IPS DF 6.9 (cell line): ENCODE data around the gene KIZ.

Source experiments
- DNase-seq: peaks from one replicate; pipeline ENCODE4 v3.0.0-alpha.2; 2013; ENCODE audit warnings: low read depth, low spot score
- H3K27ac ChIP-seq: one replicate; pipeline ENCODE4 v1.5.1; 2013; ENCODE audit warnings: low read length, control low read depth
- H3K27me3 ChIP-seq: 2 replicates; pipeline ENCODE4 v1.6.1; 2013; ENCODE audit warnings: mild to moderate bottlenecking, low read length; ENCODE audit not compliant: control insufficient read depth, insufficient read depth
- H3K36me3 ChIP-seq: 2 replicates; pipeline ENCODE4 v1.6.1; 2013; ENCODE audit warnings: low read length; ENCODE audit not compliant: control insufficient read depth, insufficient read depth
- H3K4me1 ChIP-seq: 2 replicates; pipeline ENCODE4 v1.6.1; 2013; ENCODE audit warnings: low read length; ENCODE audit not compliant: control insufficient read depth, insufficient read depth
- H3K4me3 ChIP-seq: 2 replicates; pipeline ENCODE4 v1.5.1; 2013; ENCODE audit warnings: mild to moderate bottlenecking, low read length
- H3K9me3 ChIP-seq: 2 replicates; pipeline ENCODE4 v1.6.1; 2013; ENCODE audit warnings: low read length, inconsistent platforms; ENCODE audit not compliant: control insufficient read depth, insufficient read depth
- WGBS: extraction: QIAGEN DNeasy Blood & Tissue Kit; methylation state at CpG from one replicate; pipeline ENCODE4 v1.1.7; 2013; ENCODE audit warnings: mixed read lengths, missing lambda C conversion rate; ENCODE audit not compliant: insufficient read length, insufficient coverage; 5-methylcytosine and 5-hydroxymethylcytosine counted together

KIZ gene

DNA sequence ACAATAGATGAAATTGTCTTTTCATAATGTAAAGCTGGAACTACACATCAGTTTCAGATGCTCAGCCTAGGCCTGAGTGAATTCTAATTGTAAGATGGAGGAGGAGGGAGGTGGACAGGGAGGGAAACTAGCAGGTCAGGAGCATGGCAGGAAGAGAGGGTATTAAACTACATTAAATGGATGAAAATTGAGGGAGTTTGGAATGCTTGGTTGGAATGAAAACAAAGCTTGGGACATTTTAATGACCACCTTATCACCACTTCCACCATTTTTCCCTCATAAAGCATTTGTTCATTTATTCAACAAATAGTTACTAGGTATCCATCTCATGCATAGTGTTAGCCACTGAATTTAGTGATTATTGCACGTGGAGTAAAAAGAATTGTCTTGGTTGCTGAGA, 65.0 kb downstream of the KIZ start:
- WGBS = no CpG with 5 or more reads among the region's 1 CpG
- Histone ChIP-seq H3K36me3 (no peaks in the 10 kb centered on the region), H3K4me3 (no peak overlapping the region), H3K4me1 (0 out of 2 replicates have a peak, but pooled peaks cover 1% of the 10 kb centered on the region), H3K9me3 (no peaks in the 10 kb centered on the region), H3K27me3 (no peaks in the 10 kb centered on the region), H3K27ac (no peak overlapping the region)
- no peak for DNase-seq

- peak; percentile 70 for DNase-seq
- no CpG with 5 or more reads among the region's 5 CpGs for WGBS
- H3K27ac ChIP-seq = no peak overlapping the region
- H3K9me3 ChIP-seq = no peaks in the 10 kb centered on the region
- 0 out of 2 replicates have a peak, but pooled peaks cover 1% of the 10 kb centered on the region for H3K4me1 ChIP-seq
- no peaks in the 10 kb centered on the region for H3K27me3 ChIP-seq
- no peak overlapping the region for H3K4me3 ChIP-seq
- no peaks in the 10 kb centered on the region for H3K36me3 ChIP-seq
These were observed 66.0 kb downstream of the KIZ start for GRCh38 chr20:21191839-21192238.

DNA sequence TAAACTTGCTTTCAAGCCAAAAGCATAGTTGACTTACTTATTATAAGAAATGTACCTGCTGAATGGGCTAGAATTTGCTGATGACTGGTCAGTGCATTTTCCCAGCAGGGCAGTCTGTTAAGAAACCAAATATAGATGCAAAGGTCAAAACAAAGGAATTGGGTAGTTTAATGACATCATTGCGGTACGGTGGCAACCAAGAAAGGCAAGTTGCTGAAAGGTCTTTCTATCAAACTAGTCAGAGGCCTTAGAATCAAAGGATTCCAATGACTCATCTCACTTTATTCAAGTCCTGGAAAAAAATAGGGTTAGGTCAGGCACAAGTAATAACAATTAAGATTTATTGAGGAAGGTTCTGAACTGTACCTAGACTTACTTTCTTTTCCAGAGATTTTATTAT, 76.4 kb downstream of the KIZ start:
- H3K27me3 ChIP-seq = no peaks in the 10 kb centered on the region
- DNase-seq = no peak
- H3K36me3 ChIP-seq = no peaks in the 10 kb centered on the region
- no CpG with 5 or more reads among the region's 2 CpGs for WGBS
- no peaks in the 10 kb centered on the region for H3K9me3 ChIP-seq
- no peak overlapping the region for H3K4me3 ChIP-seq
- H3K4me1 ChIP-seq = no peaks in the 10 kb centered on the region
- H3K27ac ChIP-seq = no peak overlapping the region

DNA sequence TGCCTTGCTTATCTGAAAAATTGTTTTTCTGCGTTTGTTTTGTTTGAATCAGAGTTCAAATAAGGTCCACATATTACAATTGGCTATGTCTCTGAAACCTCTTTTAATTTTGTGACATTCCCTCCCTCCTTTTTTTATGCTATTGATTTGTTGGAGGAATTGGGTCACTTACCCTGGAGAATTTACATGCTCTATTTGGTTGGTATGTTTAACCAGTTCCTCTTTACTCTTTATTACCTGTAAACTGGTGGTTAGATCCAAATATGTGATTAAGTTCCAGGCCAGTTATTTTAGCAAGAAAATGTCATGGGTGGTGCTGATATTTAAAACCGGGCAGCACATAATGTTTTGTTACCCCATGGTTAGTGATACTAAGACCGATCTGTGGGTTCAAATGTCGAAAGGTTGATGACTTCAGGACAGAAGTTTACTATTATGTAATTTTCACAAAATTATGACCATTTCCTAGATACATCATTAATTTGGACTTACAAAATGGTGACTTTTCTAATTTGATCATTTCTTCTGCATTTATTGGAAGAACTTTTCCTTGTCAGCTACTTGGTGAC, 77.3 kb downstream of the KIZ start:
- Histone ChIP-seq H3K9me3 (no peaks in the 10 kb centered on the region), H3K27me3 (no peaks in the 10 kb centered on the region), H3K27ac (no peak overlapping the region), H3K36me3 (no peaks in the 10 kb centered on the region), H3K4me1 (no peaks in the 10 kb centered on the region), H3K4me3 (no peak overlapping the region)
- no peak for DNase-seq
- no CpG with 5 or more reads among the region's 4 CpGs for WGBS

GRCh38 chr20:21206584-21206983, 80.7 kb downstream of the KIZ start:
- WGBS = no CpG with 5 or more reads among the region's 3 CpGs
- Histone ChIP-seq H3K27me3 (no peaks in the 10 kb centered on the region), H3K27ac (no peak overlapping the region), H3K36me3 (no peaks in the 10 kb centered on the region), H3K9me3 (no peaks in the 10 kb centered on the region), H3K4me1 (no peaks in the 10 kb centered on the region), H3K4me3 (no peak overlapping the region)
- no peak for DNase-seq

GRCh38 chr20:21208999-21209398, 83.1 kb downstream of the KIZ start:
- WGBS = no CpG with 5 or more reads among the region's 3 CpGs

DNA sequence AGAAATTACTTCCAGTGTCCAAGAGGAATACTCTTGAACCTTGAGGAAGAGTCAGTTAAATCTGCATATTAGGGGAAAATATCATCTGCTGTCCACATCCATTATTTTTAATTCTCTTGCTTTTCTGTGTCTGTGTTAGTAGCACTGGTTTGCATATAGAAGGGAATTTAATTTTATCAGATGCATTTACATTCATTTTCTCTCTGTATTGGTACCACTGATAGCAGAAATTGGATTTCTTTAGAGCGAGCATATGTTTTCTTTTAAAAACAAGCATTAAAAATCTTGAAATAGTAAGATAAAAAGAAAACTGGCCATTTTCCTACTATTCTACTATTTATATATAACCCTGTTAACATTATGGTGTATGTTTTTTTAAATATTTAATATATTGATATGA, 83.8 kb downstream of the KIZ start:
- Histone ChIP-seq H3K4me1 (no peaks in the 10 kb centered on the region), H3K9me3 (no peaks in the 10 kb centered on the region), H3K27ac (no peak overlapping the region), H3K36me3 (no peaks in the 10 kb centered on the region), H3K27me3 (no peaks in the 10 kb centered on the region), H3K4me3 (no peak overlapping the region)
- DNase-seq = no peak
- WGBS = no CpG with 5 or more reads among the region's 1 CpG

More at GRCh38 chr20:21208999-21209398, 83.1 kb downstream of the KIZ start:
- H3K36me3 ChIP-seq = no peaks in the 10 kb centered on the region
- H3K9me3 ChIP-seq = no peaks in the 10 kb centered on the region
- no peaks in the 10 kb centered on the region for H3K27me3 ChIP-seq
- H3K4me3 ChIP-seq = no peak overlapping the region
- no peak overlapping the region for H3K27ac ChIP-seq
- H3K4me1 ChIP-seq = no peaks in the 10 kb centered on the region
- no peak for DNase-seq

DNA sequence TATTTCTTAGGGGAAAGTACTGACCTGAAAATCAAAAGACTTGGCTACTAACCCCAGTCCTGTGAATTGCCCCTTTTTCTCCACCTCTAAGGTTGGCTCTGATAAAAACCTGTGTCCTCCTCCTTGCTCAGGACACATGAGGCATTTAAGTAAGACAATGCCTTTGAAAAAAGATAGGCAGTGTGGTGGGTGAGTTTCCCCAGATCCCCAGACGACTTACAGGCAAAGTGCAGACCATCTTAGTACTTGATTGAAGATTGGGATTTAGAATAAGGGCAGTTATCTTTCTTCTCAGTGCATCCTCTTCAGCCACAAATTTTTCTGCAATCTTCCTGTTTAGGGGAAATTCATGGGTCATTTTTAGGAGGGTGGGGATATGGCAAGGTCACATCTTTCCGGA, 87.8 kb downstream of the KIZ start:
- no peaks in the 10 kb centered on the region for H3K27me3 ChIP-seq
- H3K4me1 ChIP-seq = no peaks in the 10 kb centered on the region
- WGBS = no CpG with 5 or more reads among the region's 2 CpGs
- no peak overlapping the region for H3K4me3 ChIP-seq
- DNase-seq = no peak
- no peak overlapping the region for H3K27ac ChIP-seq
- H3K36me3 ChIP-seq = no peaks in the 10 kb centered on the region
- H3K9me3 ChIP-seq = no peaks in the 10 kb centered on the region

DNA sequence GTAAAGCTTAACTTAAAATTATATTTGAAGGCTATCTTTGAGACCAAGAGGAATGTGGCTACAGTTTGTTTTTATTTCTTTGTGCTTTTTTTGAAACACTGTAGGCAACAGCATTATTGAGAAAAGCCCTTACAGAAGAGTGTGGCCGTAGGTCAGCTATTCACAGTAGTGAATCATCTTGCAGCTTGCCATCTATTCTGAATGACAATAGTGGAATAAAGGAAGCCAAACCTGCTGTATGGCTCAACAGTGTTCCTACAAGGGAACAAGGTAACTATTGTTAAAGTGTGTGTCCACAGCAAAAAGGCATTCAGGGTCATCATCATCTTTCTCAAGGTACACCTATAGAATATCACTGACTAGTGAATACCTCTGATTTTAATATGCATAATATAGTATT, 88.5 kb downstream of the KIZ start:
- H3K9me3 ChIP-seq = no peaks in the 10 kb centered on the region
- WGBS = no CpG with 5 or more reads among the region's 1 CpG
- DNase-seq = no peak
- H3K27me3 ChIP-seq = no peaks in the 10 kb centered on the region
- no peaks in the 10 kb centered on the region for H3K36me3 ChIP-seq
- no peaks in the 10 kb centered on the region for H3K4me1 ChIP-seq
- no peak overlapping the region for H3K4me3 ChIP-seq
- no peak overlapping the region for H3K27ac ChIP-seq

DNA sequence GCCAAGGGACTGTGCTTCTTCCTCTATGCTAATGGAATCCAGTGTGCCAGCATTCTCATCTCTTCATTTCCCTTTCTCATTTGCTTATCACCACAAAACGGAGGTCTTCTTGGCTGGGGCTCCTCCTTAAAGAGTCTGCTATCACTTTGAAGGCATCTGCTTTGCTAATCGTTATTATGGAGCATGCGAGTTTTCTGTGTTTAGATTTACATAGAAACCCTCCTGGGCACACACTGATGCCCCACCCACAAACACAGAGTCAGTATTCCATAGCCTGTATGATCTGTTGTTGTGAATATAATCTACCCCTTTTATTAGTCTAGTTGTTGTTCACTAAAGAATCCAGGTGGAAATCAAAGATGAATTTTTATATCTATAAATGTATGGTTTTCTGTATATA, 93.8 kb downstream of the KIZ start:
- no peak for DNase-seq

DNA sequence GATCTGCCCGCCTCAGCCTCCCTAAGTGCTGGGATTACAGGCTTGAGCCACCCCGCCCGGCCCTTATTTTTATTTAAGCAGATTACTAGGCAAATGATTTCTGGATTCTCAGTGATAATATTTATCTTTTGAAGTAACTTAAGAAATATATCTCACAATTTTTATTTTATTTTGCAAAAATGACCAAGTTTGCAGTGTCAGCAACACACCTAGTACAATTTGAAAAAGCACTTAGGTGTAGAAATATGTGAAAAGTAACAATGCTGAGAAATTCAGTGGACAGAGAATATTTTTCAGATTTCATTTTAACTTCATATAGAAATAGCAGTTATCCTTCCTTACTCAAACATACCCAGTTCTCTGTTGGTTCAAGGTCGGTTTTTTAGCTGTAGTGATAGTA, 98.3 kb downstream of the KIZ start:
- Histone ChIP-seq H3K27ac (no peak overlapping the region), H3K27me3 (no peaks in the 10 kb centered on the region), H3K4me1 (no peaks in the 10 kb centered on the region; the same call in 1 of the 2 replicates), H3K4me3 (no peak overlapping the region), H3K36me3 (no peaks in the 10 kb centered on the region), H3K9me3 (no peaks in the 10 kb centered on the region)
- no peak for DNase-seq
- WGBS = no CpG with 5 or more reads among the region's 4 CpGs

More for the DNA sequence above, 93.8 kb downstream of the KIZ start:
- Histone ChIP-seq H3K27ac (no peak overlapping the region), H3K4me1 (no peaks in the 10 kb centered on the region), H3K9me3 (no peaks in the 10 kb centered on the region), H3K36me3 (no peaks in the 10 kb centered on the region), H3K27me3 (no peaks in the 10 kb centered on the region), H3K4me3 (no peak overlapping the region)
- WGBS = no CpG with 5 or more reads among the region's 3 CpGs
